ENCODE measurements around the gene SHISA9.

SHISA9 gene

DNA sequence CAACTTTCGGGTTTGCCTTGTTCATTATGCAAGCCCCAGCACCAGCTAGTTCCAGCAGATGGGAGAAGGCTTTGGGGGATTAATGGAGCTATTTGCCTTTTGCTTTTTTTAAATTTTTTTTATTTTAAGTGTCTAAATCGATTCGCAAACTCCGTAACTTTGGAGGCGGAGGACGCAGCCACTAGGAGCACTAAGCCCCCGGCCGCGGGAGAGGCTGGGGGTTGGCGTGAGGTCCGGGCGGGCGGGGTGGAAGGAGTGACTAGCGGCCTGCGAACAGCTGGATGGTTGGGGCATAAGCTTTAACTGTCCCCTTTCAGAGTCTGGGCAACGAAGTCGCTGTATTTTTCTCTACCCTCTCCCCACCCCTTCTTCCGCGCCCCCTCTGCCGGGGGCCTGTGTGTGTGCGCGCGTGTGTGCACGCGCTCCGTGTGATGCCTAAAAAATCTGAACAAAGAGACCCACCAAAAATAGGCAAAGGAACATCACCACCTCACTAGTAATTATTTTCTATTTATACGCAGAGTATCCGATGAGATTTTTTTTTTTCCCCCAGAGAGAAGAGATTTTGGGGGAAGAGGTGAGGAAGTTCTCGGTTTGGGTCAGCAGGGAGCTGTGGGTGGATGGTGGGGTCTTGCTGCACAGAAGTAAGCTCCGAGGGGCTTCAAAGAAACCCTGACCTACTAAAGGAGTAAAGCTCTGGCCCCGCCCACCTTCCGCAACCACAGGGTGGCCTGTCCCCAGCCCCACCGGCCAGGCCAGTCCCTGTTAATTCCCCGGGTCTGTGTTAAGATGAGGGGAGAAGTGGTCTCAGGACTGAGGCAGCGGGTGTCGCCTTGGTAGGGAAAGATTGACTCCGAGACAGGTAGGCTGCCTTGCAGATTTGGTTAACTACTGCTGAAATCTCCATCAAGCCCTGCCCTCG, 2.3 kb downstream of the SHISA9 start:
- H3K4me2 ChIP-seq (ENCODE audit: low read depth, low read length, poor library complexity, severe bottlenecking) = no peak overlapping the region
- H3K79me2 ChIP-seq (ENCODE audit: insufficient read depth, low read length) = no peaks in the 10 kb centered on the region
- H3K27me3 ChIP-seq (ENCODE audit: insufficient read depth, low read length, poor library complexity, severe bottlenecking) = no peaks in the 10 kb centered on the region
- no peaks in the 10 kb centered on the region for H3K4me1 ChIP-seq (ENCODE audit: insufficient read depth, low read length, poor library complexity, severe bottlenecking)
- no peak for TF ChIP-seq EZH2phosphoT487 (IDR thresholded peaks at IDR 0.05; ENCODE audit: borderline replicate concordance)
- TF ChIP-seq, protein P1, sequence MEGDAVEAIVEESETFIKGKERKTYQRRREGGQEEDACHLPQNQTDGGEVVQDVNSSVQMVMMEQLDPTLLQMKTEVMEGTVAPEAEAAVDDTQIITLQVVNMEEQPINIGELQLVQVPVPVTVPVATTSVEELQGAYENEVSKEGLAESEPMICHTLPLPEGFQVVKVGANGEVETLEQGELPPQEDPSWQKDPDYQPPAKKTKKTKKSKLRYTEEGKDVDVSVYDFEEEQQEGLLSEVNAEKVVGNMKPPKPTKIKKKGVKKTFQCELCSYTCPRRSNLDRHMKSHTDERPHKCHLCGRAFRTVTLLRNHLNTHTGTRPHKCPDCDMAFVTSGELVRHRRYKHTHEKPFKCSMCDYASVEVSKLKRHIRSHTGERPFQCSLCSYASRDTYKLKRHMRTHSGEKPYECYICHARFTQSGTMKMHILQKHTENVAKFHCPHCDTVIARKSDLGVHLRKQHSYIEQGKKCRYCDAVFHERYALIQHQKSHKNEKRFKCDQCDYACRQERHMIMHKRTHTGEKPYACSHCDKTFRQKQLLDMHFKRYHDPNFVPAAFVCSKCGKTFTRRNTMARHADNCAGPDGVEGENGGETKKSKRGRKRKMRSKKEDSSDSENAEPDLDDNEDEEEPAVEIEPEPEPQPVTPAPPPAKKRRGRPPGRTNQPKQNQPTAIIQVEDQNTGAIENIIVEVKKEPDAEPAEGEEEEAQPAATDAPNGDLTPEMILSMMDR (conservative IDR thresholded peaks at IDR 0.05; ENCODE audit: low read length) = no peak
- no peaks in the 10 kb centered on the region for H3F3A ChIP-seq (ENCODE audit: low read depth)
- H3K9me2 ChIP-seq (replicated peaks; ENCODE audit: low read depth, low read length) = no peaks in the 10 kb centered on the region
- H3K36me3 ChIP-seq (ENCODE audit: insufficient read depth, low read length) = no peaks in the 10 kb centered on the region
- no peaks in the 10 kb centered on the region for H3K9me3 ChIP-seq (ENCODE audit: insufficient read depth, low read depth, low read length)
- H3K4me3 ChIP-seq (ENCODE audit: low read length, poor library complexity, severe bottlenecking) = no peak overlapping the region
- H3K9ac ChIP-seq (ENCODE audit: low read depth, low read length, poor library complexity, severe bottlenecking) = no peak overlapping the region
- no peak overlapping the region for H2AFZ ChIP-seq (ENCODE audit: low read length)
- H4K20me1 ChIP-seq (ENCODE audit: insufficient read depth, low read length, poor library complexity, severe bottlenecking) = no peaks in the 10 kb centered on the region

DNA sequence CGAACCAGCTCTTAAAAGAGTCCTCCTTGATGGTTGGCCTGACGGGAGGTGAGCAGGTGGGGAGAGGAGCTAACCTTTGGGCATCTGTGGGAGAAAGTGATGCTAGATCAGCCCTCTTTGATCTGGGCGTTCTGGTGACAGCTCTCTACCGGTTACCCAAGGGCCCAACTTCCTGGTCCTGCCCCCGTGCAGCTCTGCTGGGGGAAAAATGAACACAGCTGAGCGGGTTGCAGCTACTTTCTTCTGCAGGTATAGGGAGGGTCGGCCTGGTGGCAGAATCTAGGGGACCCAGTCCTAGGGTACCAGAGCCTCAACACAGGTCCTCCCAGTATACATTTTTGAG, 2.9 kb downstream of the SHISA9 start:
- H2AFZ ChIP-seq (ENCODE audit: low read length) = no peak overlapping the region
- no peak overlapping the region for H3K4me2 ChIP-seq (ENCODE audit: low read depth, low read length, poor library complexity, severe bottlenecking)
- no peaks in the 10 kb centered on the region for H3K9me2 ChIP-seq (replicated peaks; ENCODE audit: low read depth, low read length)
- no peaks in the 10 kb centered on the region for H4K20me1 ChIP-seq (ENCODE audit: insufficient read depth, low read length, poor library complexity, severe bottlenecking)
- no peaks in the 10 kb centered on the region for H3K36me3 ChIP-seq (ENCODE audit: insufficient read depth, low read length)
- no peak overlapping the region for H3K4me3 ChIP-seq (ENCODE audit: low read length, poor library complexity, severe bottlenecking)
- no peaks in the 10 kb centered on the region for H3K9me3 ChIP-seq (ENCODE audit: insufficient read depth, low read depth, low read length)
- TF ChIP-seq, protein P1 (conservative IDR thresholded peaks at IDR 0.05; ENCODE audit: low read length) = no peak
- TF ChIP-seq EZH2phosphoT487 (IDR thresholded peaks at IDR 0.05; ENCODE audit: borderline replicate concordance) = no peak
- no peak overlapping the region for H3K9ac ChIP-seq (ENCODE audit: low read depth, low read length, poor library complexity, severe bottlenecking)
- no peaks in the 10 kb centered on the region for H3K4me1 ChIP-seq (ENCODE audit: insufficient read depth, low read length, poor library complexity, severe bottlenecking)
- no peaks in the 10 kb centered on the region for H3K27me3 ChIP-seq (ENCODE audit: insufficient read depth, low read length, poor library complexity, severe bottlenecking)
- no peaks in the 10 kb centered on the region for H3K79me2 ChIP-seq (ENCODE audit: insufficient read depth, low read length)
- H3F3A ChIP-seq (ENCODE audit: low read depth) = no peaks in the 10 kb centered on the region

DNA sequence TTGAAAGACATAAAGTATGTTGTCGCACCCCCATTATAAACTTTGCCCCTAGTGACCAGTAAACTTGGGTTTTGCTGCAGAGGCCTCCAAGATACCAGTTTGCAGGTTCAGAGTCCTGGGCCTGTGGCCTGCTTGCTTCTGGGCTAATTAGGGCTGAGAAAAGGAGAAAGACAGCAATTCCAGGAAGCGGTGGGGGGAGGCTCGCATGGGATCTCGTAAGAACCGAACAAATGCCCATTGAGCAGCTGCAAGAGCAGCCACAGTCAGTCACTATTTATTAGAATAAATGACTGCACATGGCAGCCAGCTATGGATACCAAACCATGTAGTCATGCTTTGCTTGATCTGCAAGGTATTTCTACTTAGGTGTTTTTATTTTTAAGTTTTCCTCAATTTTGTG, 4.9 kb downstream of the SHISA9 start:
- Histone ChIP-seq H3K79me2 (ENCODE audit: insufficient read depth, low read length) (no peaks in the 10 kb centered on the region), H3K9me3 (ENCODE audit: insufficient read depth, low read depth, low read length) (no peaks in the 10 kb centered on the region), H3K4me2 (ENCODE audit: low read depth, low read length, poor library complexity, severe bottlenecking) (no peak overlapping the region), H4K20me1 (ENCODE audit: insufficient read depth, low read length, poor library complexity, severe bottlenecking) (no peaks in the 10 kb centered on the region), H3K27me3 (ENCODE audit: insufficient read depth, low read length, poor library complexity, severe bottlenecking) (no peaks in the 10 kb centered on the region), H3K4me1 (ENCODE audit: insufficient read depth, low read length, poor library complexity, severe bottlenecking) (no peaks in the 10 kb centered on the region), H3F3A (ENCODE audit: low read depth) (no peaks in the 10 kb centered on the region), H3K36me3 (ENCODE audit: insufficient read depth, low read length) (no peaks in the 10 kb centered on the region), H2AFZ (ENCODE audit: low read length) (no peak overlapping the region), H3K4me3 (ENCODE audit: low read length, poor library complexity, severe bottlenecking) (no peak overlapping the region), H3K9me2 (replicated peaks; ENCODE audit: low read depth, low read length) (no peaks in the 10 kb centered on the region), H3K9ac (ENCODE audit: low read depth, low read length, poor library complexity, severe bottlenecking) (no peak overlapping the region)
- no peak for TF ChIP-seq EZH2phosphoT487 (IDR thresholded peaks at IDR 0.05; ENCODE audit: borderline replicate concordance)
- TF ChIP-seq, protein P1 (conservative IDR thresholded peaks at IDR 0.05; ENCODE audit: low read length) = no peak

Measured in Loucy (cell line).